ENCODE measurements around the gene DLEC1.

The DLEC1 gene

GRCh38 chr3:38163841-38164642 is 125.0 kb downstream of the DLEC1 start:
- no peak for DNase-seq

GRCh38 chr3:38164643-38164951 is 125.6 kb downstream of the DLEC1 start:
- DNase-seq = no peak

- DNase-seq = peak; percentile 95 to 99 (median 98)
Observed at GRCh38 chr3:38164952-38165721, 126.1 kb downstream of the DLEC1 start, which contains the start of gene OXSR1. Gene OXSR1, plus strand, starts transcription at chr3:38165537. Its CDS starts 340 bp downstream, at chr3:38165877.

- DNase-seq = peak in 1 of 6 experiments; percentile 48
Observed at GRCh38 chr3:38165722-38166387, 126.8 kb downstream of the DLEC1 start.

GRCh38 chr3:38167591-38167990 is 128.6 kb downstream of the DLEC1 start:
- no peak for DNase-seq

- no peak for DNase-seq
Observed at GRCh38 chr3:38168151-38169026, 129.4 kb downstream of the DLEC1 start.

- DNase-seq = no peak
Observed at GRCh38 chr3:38169027-38169317, 130.0 kb downstream of the DLEC1 start.

- DNase-seq = no peak
Observed at GRCh38 chr3:38170722-38171121, 131.7 kb downstream of the DLEC1 start.

GRCh38 chr3:38171622-38172021 is 132.6 kb downstream of the DLEC1 start:
- DNase-seq = no peak

Data from stimulated activated naive CD4-positive, alpha-beta T cell (primary cell).